ENCODE data around the gene BANF1. TPM values are rescaled to one million over a fixed set of nuclear protein-coding genes. Genes with fewer than 3 reads are reported as not detected.

BANF1 gene
- total RNA-seq, 1 donor from 2014 or later, result 180 TPM

DNA sequence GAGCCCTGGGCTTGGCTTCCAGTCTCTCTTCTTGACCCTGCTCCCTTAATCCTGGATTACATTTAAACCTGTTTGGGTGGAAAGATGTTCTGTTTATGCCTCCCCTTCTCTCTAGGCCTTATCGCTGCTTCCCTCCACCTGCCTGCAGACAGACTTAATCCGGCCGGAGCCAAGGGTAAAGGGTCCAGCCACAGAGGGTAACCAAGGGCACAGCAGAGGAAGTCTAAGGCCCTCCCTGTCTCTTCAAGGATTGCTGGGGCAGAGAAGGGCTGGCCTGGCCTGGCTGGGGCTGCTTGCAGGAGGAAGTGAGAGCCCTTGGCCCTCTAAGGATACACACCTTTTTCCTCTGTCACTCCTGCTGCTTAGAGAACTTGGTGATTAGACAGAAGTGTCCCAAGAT lies 44.6 kb downstream of the BANF1 start:
- peaks cover 9% of the 10 kb centered on the region for H3K4me1 Mint-ChIP-seq (ENCODE audit: low read depth, unreplicated experiment)
- no peak overlapping the region for H3K27ac Mint-ChIP-seq (ENCODE audit: unreplicated experiment)
- FAIRE-seq (no peak), DNase-seq (ENCODE audit: low read depth) (no peak)
- Histone ChIP-seq H4K20me1 (ENCODE audit: insufficient read depth, low read length) (no peaks in the 10 kb centered on the region), H2AFZ (ENCODE audit: low read depth, low read length) (no peak overlapping the region), H3K4me1 (ENCODE audit: insufficient read depth, low read length) (peaks cover 17% of the 10 kb centered on the region), H3K9me3 (ENCODE audit: insufficient read depth, low read depth, low read length) (no peaks in the 10 kb centered on the region), H3K4me2 (ENCODE audit: low read length) (no peak overlapping the region), H3K27me3 (ENCODE audit: insufficient read depth, low read length) (peaks cover 3% of the 10 kb centered on the region), H3K4me3 (ENCODE audit: insufficient read depth, low read depth, low read length) (no peak overlapping the region), H3K36me3 (ENCODE audit: insufficient read depth, low read length) (no peaks in the 10 kb centered on the region), H3K79me2 (ENCODE audit: insufficient read depth, low read length) (no peaks in the 10 kb centered on the region), H3K27ac (ENCODE audit: low read depth, low read length) (no peak overlapping the region), H3K9ac (ENCODE audit: low read length) (no peak overlapping the region)
- H3K36me3 Mint-ChIP-seq (ENCODE audit: low read depth, unreplicated experiment), result peaks cover 2% of the 10 kb centered on the region
- no peak overlapping the region for H3K4me3 Mint-ChIP-seq (ENCODE audit: unreplicated experiment)
- no peaks in the 10 kb centered on the region for H3K9me3 Mint-ChIP-seq (ENCODE audit: unreplicated experiment)
- H3K27me3 Mint-ChIP-seq (ENCODE audit: low read depth, unreplicated experiment), result peaks cover 9% of the 10 kb centered on the region
- TF ChIP-seq EZH2 (IDR thresholded peaks at IDR 0.05; ENCODE audit: insufficient read depth, low read length), result no peak
- TF ChIP-seq, protein P1, sequence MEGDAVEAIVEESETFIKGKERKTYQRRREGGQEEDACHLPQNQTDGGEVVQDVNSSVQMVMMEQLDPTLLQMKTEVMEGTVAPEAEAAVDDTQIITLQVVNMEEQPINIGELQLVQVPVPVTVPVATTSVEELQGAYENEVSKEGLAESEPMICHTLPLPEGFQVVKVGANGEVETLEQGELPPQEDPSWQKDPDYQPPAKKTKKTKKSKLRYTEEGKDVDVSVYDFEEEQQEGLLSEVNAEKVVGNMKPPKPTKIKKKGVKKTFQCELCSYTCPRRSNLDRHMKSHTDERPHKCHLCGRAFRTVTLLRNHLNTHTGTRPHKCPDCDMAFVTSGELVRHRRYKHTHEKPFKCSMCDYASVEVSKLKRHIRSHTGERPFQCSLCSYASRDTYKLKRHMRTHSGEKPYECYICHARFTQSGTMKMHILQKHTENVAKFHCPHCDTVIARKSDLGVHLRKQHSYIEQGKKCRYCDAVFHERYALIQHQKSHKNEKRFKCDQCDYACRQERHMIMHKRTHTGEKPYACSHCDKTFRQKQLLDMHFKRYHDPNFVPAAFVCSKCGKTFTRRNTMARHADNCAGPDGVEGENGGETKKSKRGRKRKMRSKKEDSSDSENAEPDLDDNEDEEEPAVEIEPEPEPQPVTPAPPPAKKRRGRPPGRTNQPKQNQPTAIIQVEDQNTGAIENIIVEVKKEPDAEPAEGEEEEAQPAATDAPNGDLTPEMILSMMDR (IDR thresholded peaks at IDR 0.05; ENCODE audit: insufficient read depth, low read depth, low read length), result no peak

DNA sequence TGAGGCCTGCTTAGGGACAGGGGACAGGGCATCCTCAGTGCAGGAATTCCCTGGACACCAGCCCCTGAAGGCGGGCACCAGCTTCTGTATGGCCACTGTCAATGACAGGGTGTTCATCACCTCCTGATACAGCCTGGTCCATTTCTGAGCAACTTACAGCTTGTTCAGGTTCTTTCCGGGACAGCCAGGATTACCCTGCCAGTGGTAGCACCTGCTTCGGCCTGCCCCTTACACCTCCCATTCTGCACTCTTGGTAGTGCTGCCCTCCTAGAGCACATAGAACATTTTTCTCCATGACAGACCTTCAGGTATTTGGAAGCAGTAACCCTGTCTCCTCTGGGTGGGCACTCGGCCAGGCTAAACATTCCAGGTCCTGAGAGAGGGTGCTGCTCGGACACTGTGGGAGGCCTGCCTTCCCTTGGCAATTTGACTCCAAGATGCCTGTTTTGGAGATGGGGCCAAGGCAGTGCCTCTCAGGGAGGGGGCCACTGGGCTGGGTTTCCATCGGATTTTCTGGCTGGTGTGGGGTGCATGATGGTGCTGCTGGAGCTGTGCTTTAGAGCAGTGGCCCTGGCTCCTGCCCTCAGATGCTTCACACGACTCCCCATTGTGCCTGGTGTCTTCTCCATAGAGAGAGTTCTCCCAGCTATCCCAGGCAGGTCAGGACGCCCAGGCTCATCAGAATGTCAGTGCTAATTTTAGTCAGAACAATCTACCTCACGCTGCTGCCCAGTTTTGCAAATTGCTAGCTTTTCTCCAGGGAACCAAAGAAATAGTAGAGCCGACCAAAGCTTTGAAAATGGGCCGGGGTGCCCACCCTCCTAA lies 45.5 kb downstream of the BANF1 start:
- Mint-ChIP-seq H3K27me3 (ENCODE audit: low read depth, unreplicated experiment) (peaks cover 9% of the 10 kb centered on the region), H3K4me3 (ENCODE audit: unreplicated experiment) (no peak overlapping the region), H3K9me3 (ENCODE audit: unreplicated experiment) (no peaks in the 10 kb centered on the region), H3K4me1 (ENCODE audit: low read depth, unreplicated experiment) (peaks cover 9% of the 10 kb centered on the region), H3K27ac (ENCODE audit: unreplicated experiment) (no peak overlapping the region), H3K36me3 (ENCODE audit: low read depth, unreplicated experiment) (peaks cover 3% of the 10 kb centered on the region)
- Histone ChIP-seq H3K36me3 (ENCODE audit: insufficient read depth, low read length) (no peaks in the 10 kb centered on the region), H3K4me1 (ENCODE audit: insufficient read depth, low read length) (peaks cover 17% of the 10 kb centered on the region), H3K27ac (ENCODE audit: low read depth, low read length) (no peak overlapping the region), H3K4me3 (ENCODE audit: insufficient read depth, low read depth, low read length) (no peak overlapping the region), H2AFZ (ENCODE audit: low read depth, low read length) (no peak overlapping the region), H3K27me3 (ENCODE audit: insufficient read depth, low read length) (peaks cover 3% of the 10 kb centered on the region), H3K9me3 (ENCODE audit: insufficient read depth, low read depth, low read length) (no peaks in the 10 kb centered on the region), H3K9ac (ENCODE audit: low read length) (no peak overlapping the region), H3K4me2 (ENCODE audit: low read length) (peak overlapping the region; percentile 31), H4K20me1 (ENCODE audit: insufficient read depth, low read length) (peaks cover under 1% of the 10 kb centered on the region), H3K79me2 (ENCODE audit: insufficient read depth, low read length) (peaks cover 7% of the 10 kb centered on the region)
- TF ChIP-seq EZH2 (IDR thresholded peaks at IDR 0.05; ENCODE audit: insufficient read depth, low read length), result no peak
- TF ChIP-seq, protein P1 (IDR thresholded peaks at IDR 0.05; ENCODE audit: insufficient read depth, low read depth, low read length), result no peak
- DNase-seq (ENCODE audit: low read depth) (peak; percentile 23), FAIRE-seq (no peak)

Measured in astrocyte (in vitro differentiated cells and primary cell).